IPS DF 6.9 (cell line): ENCODE results near the gene CCT6B.

Experiments used
- DNase-seq: peaks from one replicate; pipeline ENCODE4 v3.0.0-alpha.2; 2013; ENCODE audit warnings: low read depth, low spot score
- H3K27ac ChIP-seq: one replicate; pipeline ENCODE4 v1.5.1; 2013; ENCODE audit warnings: low read length, control low read depth
- H3K27me3 ChIP-seq: 2 replicates; pipeline ENCODE4 v1.6.1; 2013; ENCODE audit warnings: mild to moderate bottlenecking, low read length; ENCODE audit not compliant: control insufficient read depth, insufficient read depth
- H3K36me3 ChIP-seq: 2 replicates; pipeline ENCODE4 v1.6.1; 2013; ENCODE audit warnings: low read length; ENCODE audit not compliant: control insufficient read depth, insufficient read depth
- H3K4me1 ChIP-seq: 2 replicates; pipeline ENCODE4 v1.6.1; 2013; ENCODE audit warnings: low read length; ENCODE audit not compliant: control insufficient read depth, insufficient read depth
- H3K4me3 ChIP-seq: 2 replicates; pipeline ENCODE4 v1.5.1; 2013; ENCODE audit warnings: mild to moderate bottlenecking, low read length
- H3K9me3 ChIP-seq: 2 replicates; pipeline ENCODE4 v1.6.1; 2013; ENCODE audit warnings: low read length, inconsistent platforms; ENCODE audit not compliant: control insufficient read depth, insufficient read depth
- WGBS: extraction: QIAGEN DNeasy Blood & Tissue Kit; methylation state at CpG from one replicate; pipeline ENCODE4 v1.1.7; 2013; ENCODE audit warnings: mixed read lengths, missing lambda C conversion rate; ENCODE audit not compliant: insufficient read length, insufficient coverage; 5-methylcytosine and 5-hydroxymethylcytosine counted together

CCT6B gene

DNA sequence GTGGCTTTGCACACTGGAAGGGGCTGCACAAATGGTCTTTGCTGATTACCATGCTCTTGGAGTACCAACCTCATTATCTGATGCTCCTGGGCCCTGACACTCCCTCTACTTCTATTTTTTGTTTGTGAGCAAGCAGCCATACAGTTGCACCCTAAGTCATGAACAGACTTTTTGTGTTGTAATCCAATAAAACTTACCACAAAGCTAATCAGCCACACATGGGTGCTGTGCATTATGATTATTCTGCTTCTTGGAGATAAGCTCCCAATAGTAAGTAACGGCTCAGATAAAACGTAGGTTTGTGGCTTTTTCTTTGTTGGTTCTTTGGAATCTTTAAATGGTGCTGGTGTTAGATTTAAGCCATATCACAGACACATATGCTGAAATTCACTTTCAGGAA lies 76.2 kb downstream of the CCT6B start:
- DNase-seq, result no peak
- Histone ChIP-seq H3K36me3 (no peaks in the 10 kb centered on the region), H3K4me1 (peaks cover 4% of the 10 kb centered on the region; the same call in 1 of the 2 replicates), H3K27me3 (no peaks in the 10 kb centered on the region), H3K27ac (no peak overlapping the region), H3K9me3 (no peaks in the 10 kb centered on the region), H3K4me3 (no peak overlapping the region)
- no CpG with 5 or more reads among the region's 2 CpGs for WGBS

DNA sequence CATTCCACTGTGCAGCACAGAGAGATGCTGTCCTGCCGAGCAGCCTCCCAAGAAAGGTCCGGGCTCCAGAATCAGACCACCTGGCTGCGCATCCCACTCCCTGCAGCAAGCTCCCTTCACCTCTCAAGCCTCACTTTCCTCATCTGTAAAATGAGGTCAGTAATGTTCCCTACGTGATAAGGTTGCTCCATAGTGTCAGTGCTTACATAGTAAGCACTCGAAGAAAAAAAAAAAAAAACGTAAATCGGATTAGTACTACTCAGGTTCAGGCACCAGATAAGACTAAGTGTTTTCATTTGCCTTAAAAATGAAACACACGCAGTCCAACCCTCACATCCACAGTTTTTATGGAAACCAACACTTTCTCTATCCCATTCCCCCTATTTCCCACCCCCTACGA lies 76.7 kb downstream of the CCT6B start:
- Histone ChIP-seq H3K27ac (no peak overlapping the region), H3K4me1 (peaks cover 4% of the 10 kb centered on the region; the same call in 1 of the 2 replicates), H3K4me3 (no peak overlapping the region), H3K9me3 (no peaks in the 10 kb centered on the region), H3K27me3 (no peaks in the 10 kb centered on the region), H3K36me3 (no peaks in the 10 kb centered on the region)
- 100% methylated on average over 1 of the region's 9 CpGs for WGBS
- no peak for DNase-seq

DNA sequence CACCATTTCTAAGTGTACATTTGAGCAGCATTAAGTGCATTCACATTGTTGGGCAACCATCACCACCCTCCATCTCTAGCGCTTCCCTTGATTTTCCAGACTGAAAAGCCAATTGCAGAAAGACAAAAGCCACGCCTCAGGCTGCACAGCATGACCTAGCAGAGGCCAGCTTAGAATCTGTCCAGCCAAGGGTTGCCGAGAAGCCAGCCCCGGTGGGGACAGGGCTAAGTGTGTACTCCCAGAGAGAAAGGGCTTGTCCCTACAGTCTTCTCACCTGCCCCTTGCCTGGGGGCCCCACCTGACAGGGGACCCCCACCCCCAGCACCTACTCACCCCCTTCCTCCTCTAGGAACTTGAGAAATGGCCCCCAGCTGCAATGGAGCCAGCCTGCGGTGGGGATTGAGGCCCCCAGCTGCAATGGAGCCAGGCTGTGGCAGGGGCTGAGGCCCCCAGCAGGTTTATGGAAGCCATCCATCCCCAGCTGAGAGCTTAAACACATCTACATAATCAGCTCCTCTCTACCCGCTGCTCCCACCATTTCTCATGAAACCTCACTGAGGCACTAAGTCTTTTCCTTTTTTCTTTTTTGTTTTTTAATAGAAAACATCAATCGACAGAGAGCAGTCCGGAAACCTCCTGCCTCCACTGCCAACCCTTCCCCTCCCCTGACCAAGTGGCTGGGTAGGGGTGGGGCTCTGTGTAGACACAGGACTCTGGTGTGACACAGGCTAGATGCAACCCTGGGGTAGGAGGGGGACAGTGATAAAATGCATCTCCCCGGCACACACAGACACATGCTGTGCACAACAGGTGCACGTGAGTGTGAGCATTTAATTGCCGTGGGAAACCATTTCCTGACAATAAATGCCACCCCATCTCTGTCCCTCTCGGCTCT lies 77.9 kb downstream of the CCT6B start:
- H3K27ac ChIP-seq, result no peak overlapping the region
- H3K4me3 ChIP-seq, result no peak overlapping the region
- no peaks in the 10 kb centered on the region for H3K36me3 ChIP-seq
- WGBS, result no CpG with 5 or more reads among the region's 12 CpGs
- no peaks in the 10 kb centered on the region for H3K9me3 ChIP-seq
- DNase-seq, result no peak
- peaks cover 4% of the 10 kb centered on the region; the same call in 1 of the 2 replicates for H3K4me1 ChIP-seq
- H3K27me3 ChIP-seq, result no peaks in the 10 kb centered on the region

DNA sequence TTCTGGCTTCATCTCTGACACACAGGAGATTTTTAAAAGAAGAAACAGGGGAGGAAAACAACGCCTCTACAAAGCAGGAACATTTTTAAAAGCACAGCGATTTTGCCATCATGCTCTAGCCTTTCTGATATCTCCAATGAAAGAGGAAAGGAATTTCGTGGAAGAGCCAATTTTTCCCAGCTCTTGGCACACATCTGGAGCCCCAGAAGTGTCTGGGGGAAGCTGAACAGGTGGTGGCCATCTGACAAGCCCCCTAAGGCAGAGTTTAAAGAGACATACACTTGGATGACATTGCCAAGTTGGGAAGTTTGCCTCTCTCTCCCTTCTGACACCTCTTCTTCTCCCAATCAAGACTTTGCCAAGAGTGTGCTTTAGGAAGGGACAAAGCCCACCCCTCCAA lies 82.1 kb downstream of the CCT6B start:
- WGBS, result no CpG with 5 or more reads among the region's 3 CpGs

More for the DNA sequence above, 82.1 kb downstream of the CCT6B start:
- Histone ChIP-seq H3K36me3 (no peaks in the 10 kb centered on the region), H3K4me3 (no peak overlapping the region), H3K27ac (no peak overlapping the region), H3K27me3 (no peaks in the 10 kb centered on the region), H3K4me1 (peaks cover 4% of the 10 kb centered on the region; the same call in 1 of the 2 replicates), H3K9me3 (no peaks in the 10 kb centered on the region)
- no peak for DNase-seq
